GM12891 (cell line): ENCODE measurements around the gene OFD1.

Source experiments
- PAX5 ChIP-seq: IDR thresholded peaks from 2 replicates; pipeline ENCODE4 v1.6.1; 2011; ENCODE audit warnings: low read length, moderate library complexity, mild to moderate bottlenecking; ENCODE audit not compliant: insufficient read depth, severe bottlenecking
- POLR2A ChIP-seq: IDR thresholded peaks from 2 replicates; pipeline ENCODE4 v1.6.1; 2011; ENCODE audit warnings: low read depth, low read length, control low read depth
- POLR2AphosphoS5 ChIP-seq: IDR thresholded peaks from 2 replicates; pipeline ENCODE4 v1.6.1; 2011; ENCODE audit warnings: low read depth, low read length, control low read depth
- SPI1 ChIP-seq: IDR thresholded peaks from 2 replicates; pipeline ENCODE4 v1.6.1; 2011; ENCODE audit warnings: low read depth, low read length, control low read depth
- TAF1 ChIP-seq: IDR thresholded peaks from 2 replicates; pipeline ENCODE4 v1.6.1; 2011; ENCODE audit warnings: low read depth, low read length, control low read depth

DNA sequence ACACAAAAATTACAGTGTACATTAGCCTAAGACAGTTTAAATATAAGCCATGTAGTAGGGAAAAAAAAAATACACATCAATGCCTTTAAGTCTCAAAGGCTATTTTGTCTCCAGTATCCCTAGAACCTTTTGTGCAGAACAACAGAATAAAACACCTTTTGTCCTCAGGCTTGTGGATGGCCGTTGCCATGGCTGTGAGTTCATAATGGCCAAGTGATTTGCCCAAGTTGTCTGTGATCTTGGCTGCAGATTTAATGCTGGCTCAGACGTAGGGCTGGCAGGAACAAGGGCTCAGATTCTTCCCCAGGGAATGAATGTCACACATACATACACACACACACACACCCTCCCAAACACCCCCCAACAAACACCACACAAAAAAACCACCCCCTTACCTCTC is 57.0 kb downstream of the OFD1 start:
- TF ChIP-seq POLR2AphosphoS5 (no peak), POLR2A (no peak), TAF1 (no peak), PAX5 (no peak), SPI1 (no peak)
